ENCODE data around the gene RALGDS. TPM values are rescaled to one million over a fixed set of nuclear protein-coding genes. Genes with fewer than 3 reads are reported as not detected.
A peak's percentile ranks its signal among the peaks of the same experiment; 100 is the strongest.

RALGDS gene
- total RNA-seq, 1 donor from 2014 or later, result 33.7 TPM

GRCh38 chr9:133054194-133054890 is 66.7 kb downstream of the RALGDS start:
- ATAC-seq (peak; percentile 78), DNase-seq (ENCODE audit: missing footprints) (peak; percentile 78)
- intact Hi-C loops (cut with DNase I), result loop anchor here (2.0 kb wide), 1 partner anchor 86 kb away; no protein-coding TSS in a partner anchor

- intact Hi-C loops (cut with DNase I), result no loop called here
- DNase-seq (ENCODE audit: missing footprints), result no peak
- no peak for ATAC-seq
Measured at GRCh38 chr9:133051966-133052539, 69.0 kb downstream of the RALGDS start.

DNA sequence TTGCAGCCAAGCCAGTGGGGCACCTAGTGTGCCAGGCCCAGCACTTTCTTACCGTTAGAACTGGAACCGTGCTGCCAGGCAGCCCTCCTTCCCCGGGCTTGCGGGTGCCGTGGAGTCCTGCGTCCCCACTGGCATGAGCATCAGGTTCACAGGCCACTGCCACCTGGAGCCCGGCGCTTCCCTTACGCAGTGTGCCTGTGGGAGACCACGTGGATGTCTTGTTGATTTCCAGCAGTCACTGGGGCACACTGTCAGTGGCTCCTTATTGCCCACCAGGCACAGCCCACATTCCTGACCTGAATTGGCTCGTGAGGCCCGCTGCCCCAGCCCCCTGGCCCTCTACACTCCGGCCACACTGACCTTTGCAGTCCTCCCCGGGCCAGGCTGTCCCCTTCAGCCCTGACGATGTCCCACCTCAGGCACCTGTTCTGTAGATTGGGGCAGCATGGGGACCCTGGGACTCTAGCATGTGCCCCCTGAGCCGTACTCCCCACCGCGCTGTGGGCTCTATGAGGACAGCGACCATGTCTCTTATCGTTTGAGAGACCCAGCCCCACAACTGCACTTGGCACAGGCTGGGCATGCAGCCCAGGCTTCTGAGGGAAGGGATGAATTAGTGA is 69.6 kb downstream of the RALGDS start:
- ATAC-seq, result no peak
- intact Hi-C loops (cut with DNase I), result no loop called here
- DNase-seq (ENCODE audit: missing footprints), result no peak

DNA sequence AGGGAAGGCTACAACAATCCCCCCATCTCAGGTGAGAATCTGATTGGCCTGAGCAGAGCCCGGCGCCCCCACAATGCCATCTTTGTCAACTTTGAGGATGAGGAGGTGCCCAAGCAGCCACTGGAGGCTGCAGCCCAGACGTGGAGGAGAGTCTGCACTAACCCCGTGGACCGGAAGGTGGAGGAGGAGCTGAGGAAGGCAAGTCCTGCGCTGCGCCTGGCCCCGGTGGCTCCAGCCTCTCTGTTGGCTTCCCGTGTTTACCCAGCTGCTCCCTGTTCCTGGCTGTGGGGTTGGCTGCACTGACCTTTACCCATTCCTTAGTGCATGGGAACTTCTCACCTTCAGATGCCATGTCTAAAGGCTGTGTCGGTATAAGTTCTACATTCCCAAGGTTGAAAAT is 70.3 kb downstream of the RALGDS start:
- DNase-seq (ENCODE audit: missing footprints) (no peak), ATAC-seq (no peak)
- intact Hi-C loops (cut with DNase I), result no loop called here

DNA sequence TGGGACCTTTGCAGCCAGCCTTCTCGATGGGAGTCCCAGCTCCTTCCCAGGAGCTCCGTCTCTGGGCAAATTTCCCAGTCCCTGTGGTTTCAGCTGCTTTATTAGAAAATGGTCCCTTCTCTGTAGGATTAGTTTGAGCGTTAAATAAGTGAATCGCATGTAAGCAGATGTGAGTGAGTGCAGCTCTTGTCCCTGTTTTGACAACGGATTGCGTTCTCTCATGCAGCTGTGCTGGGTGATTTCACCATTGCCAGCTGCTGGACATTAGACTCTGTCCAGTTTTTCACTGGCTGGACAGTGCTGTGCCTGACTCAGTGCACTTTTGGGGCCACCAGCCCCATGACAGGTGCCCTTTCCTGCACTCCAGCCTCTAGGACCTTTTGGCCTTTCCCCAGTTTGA is 70.9 kb downstream of the RALGDS start:
- intact Hi-C loops (cut with DNase I), result no loop called here
- no peak for DNase-seq (ENCODE audit: missing footprints)
- ATAC-seq, result no peak

- intact Hi-C loops (cut with DNase I), result no loop called here
- no peak for ATAC-seq
Measured at GRCh38 chr9:133049043-133049442, 72.0 kb downstream of the RALGDS start.

DNA sequence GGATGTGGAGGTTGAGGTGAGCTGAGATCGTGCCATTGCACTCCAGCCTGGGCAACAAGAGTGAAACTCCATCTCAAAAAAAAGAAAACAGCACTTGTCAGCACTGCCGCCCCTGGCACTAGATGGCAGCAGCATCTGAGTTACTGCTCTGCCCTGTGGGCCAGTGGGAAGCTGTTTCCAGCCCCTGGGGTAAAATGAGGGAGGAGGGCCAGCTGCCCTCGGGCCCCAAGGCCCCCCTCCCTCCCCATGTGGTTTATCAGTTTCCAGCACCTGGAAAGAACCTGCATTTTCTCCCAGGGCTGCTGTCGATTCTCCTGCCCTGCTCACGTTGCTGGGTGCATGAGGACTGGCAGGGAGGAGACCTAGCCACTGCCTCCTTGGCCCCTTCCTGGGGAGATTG is 72.4 kb downstream of the RALGDS start:
- intact Hi-C loops (cut with DNase I), result no loop called here
- peak; percentile 52 for ATAC-seq
- no peak for DNase-seq (ENCODE audit: missing footprints)

More at GRCh38 chr9:133049043-133049442, 72.0 kb downstream of the RALGDS start:
- DNase-seq (ENCODE audit: missing footprints), result no peak

Small RNA genes lying within 50 kb of the gene (microRNA-seq; reads per million reads assigned to microRNA genes)
- 1.1 reads per million for gene MIR6877

Other genes starting within 250 kb of the RALGDS start
- not detected for gene AK8, start 243.0 kb downstream of the RALGDS start, total RNA-seq
- gene SPACA9, start 242.3 kb downstream of the RALGDS start, total RNA-seq, result 4.0 TPM
- 42.6 TPM for gene TSC1, start 176.6 kb downstream of the RALGDS start, total RNA-seq
- 0.43 TPM for gene GFI1B, start 142.5 kb downstream of the RALGDS start, total RNA-seq
- gene GTF3C5, start 90.2 kb downstream of the RALGDS start, total RNA-seq, result 58.0 TPM
- gene CEL, start 59.3 kb downstream of the RALGDS start, total RNA-seq, result 7.7 TPM
- 8.2 TPM for gene GBGT1, start 42.7 kb upstream of the RALGDS start, total RNA-seq
- not detected for gene OBP2B, start 88.0 kb upstream of the RALGDS start, total RNA-seq
- 1.5 TPM for gene ABO, start 154.0 kb upstream of the RALGDS start, total RNA-seq
- 13.4 TPM for gene SURF6, start 214.9 kb upstream of the RALGDS start, total RNA-seq
- gene MED22, start 226.9 kb upstream of the RALGDS start, total RNA-seq, result 20.8 TPM
- 977 TPM for gene RPL7A, start 227.0 kb upstream of the RALGDS start, total RNA-seq
- gene SURF1, start 235.2 kb upstream of the RALGDS start, total RNA-seq, result 62.6 TPM
- gene SURF2, start 235.3 kb upstream of the RALGDS start, total RNA-seq, result 13.2 TPM